ENCODE data around the gene ZYX.
A peak's percentile ranks its signal among the peaks of the same experiment; 100 is the strongest.

Gene ZYX

GRCh38 chr7:143381427-143382125 lies 431 bp downstream of the ZYX start:
- peaks cover 59% of the 10 kb centered on the region for H3K79me2 ChIP-seq (ENCODE audit: control insufficient read depth, insufficient read depth, low read length)
- H3K27me3 ChIP-seq (ENCODE audit: insufficient read depth, low read length, poor library complexity) = no peaks in the 10 kb centered on the region
- H3K18ac ChIP-seq (ENCODE audit: low read length) = peak overlapping the region; percentile 99
- no peak overlapping the region for H2BK120ac ChIP-seq (ENCODE audit: low read depth, low read length)
- peak overlapping the region; percentile 86 for H3K56ac ChIP-seq (ENCODE audit: low read length)
- H2BK5ac ChIP-seq (ENCODE audit: low read length) = peak overlapping the region; percentile 50
- peak overlapping the region; percentile 61 for H3K4ac ChIP-seq (ENCODE audit: low read depth, low read length)
- peaks cover 6% of the 10 kb centered on the region for H3K36me3 ChIP-seq (ENCODE audit: control insufficient read depth, insufficient read depth, low read length)
- H3K4me2 ChIP-seq (ENCODE audit: low read length) = peak overlapping the region; percentile 84
- H3K79me1 ChIP-seq (ENCODE audit: low read length) = peaks cover 33% of the 10 kb centered on the region
- H4K5ac ChIP-seq (ENCODE audit: low read length) = no peak overlapping the region
- peaks cover 22% of the 10 kb centered on the region for H3K4me1 ChIP-seq (ENCODE audit: control insufficient read depth, low read depth, low read length)
- no peak overlapping the region for H2AK5ac ChIP-seq (ENCODE audit: low read length)
- no CpG with 5 or more reads among the region's 64 CpGs for WGBS (ENCODE audit: extremely low coverage, insufficient coverage, low lambda C conversion rate)
- H2BK15ac ChIP-seq (replicated peaks; ENCODE audit: low read depth) = no peak overlapping the region
- H4K8ac ChIP-seq (ENCODE audit: low read depth, low read length) = peak overlapping the region; percentile 77
- no peak for DNase-seq
- H3K9ac ChIP-seq (ENCODE audit: low read length) = peak overlapping the region; percentile 94
- peak overlapping the region; percentile 1 for H3K23ac ChIP-seq (ENCODE audit: low read length)
- H3K4me3 ChIP-seq (ENCODE audit: low read length) = peak overlapping the region; percentile 81
- H3K27ac ChIP-seq (ENCODE audit: low read depth, low read length) = peak overlapping the region; percentile 71

DNA sequence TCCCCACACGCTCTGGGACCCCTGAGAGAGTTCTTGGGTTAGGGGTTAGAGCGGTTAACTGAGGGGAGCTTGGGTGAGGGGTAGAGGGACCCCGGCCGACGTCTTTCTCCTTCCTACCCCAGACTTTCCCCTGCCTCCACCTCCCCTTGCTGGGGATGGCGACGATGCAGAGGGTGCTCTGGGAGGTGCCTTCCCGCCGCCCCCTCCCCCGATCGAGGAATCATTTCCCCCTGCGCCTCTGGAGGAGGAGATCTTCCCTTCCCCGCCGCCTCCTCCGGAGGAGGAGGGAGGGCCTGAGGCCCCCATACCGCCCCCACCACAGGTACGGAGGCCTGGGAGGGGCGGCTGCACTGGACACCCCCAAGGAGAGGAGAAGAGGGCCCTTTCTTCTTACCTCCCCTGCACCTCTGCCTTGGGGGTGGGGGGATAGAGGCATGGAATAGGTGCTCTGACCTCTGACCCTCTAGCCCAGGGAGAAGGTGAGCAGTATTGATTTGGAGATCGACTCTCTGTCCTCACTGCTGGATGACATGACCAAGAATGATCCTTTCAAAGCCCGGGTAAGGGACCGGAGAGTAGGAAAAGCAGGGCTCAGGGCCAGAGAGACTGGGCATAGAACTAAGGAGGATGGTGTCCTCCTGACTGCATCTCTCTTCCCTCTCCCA lies 1.1 kb downstream of the ZYX start:
- peak overlapping the region; percentile 81 for H3K4me3 ChIP-seq (ENCODE audit: low read length)
- H4K8ac ChIP-seq (ENCODE audit: low read depth, low read length) = no peak overlapping the region
- H3K4me1 ChIP-seq (ENCODE audit: control insufficient read depth, low read depth, low read length) = peaks cover 22% of the 10 kb centered on the region
- peaks cover 33% of the 10 kb centered on the region for H3K79me1 ChIP-seq (ENCODE audit: low read length)
- peaks cover 6% of the 10 kb centered on the region for H3K36me3 ChIP-seq (ENCODE audit: control insufficient read depth, insufficient read depth, low read length)
- no peak overlapping the region for H2BK15ac ChIP-seq (replicated peaks; ENCODE audit: low read depth)
- DNase-seq = no peak
- H3K4ac ChIP-seq (ENCODE audit: low read depth, low read length) = peak overlapping the region; percentile 61
- peak overlapping the region; percentile 1 for H3K23ac ChIP-seq (ENCODE audit: low read length)
- WGBS (ENCODE audit: extremely low coverage, insufficient coverage, low lambda C conversion rate) = no CpG with 5 or more reads among the region's 21 CpGs
- H3K9ac ChIP-seq (ENCODE audit: low read length) = peak overlapping the region; percentile 94
- peak overlapping the region; percentile 86 for H3K56ac ChIP-seq (ENCODE audit: low read length)
- no peak overlapping the region for H2BK120ac ChIP-seq (ENCODE audit: low read depth, low read length)
- peaks cover 64% of the 10 kb centered on the region for H3K79me2 ChIP-seq (ENCODE audit: control insufficient read depth, insufficient read depth, low read length)
- peak overlapping the region; percentile 50 for H2BK5ac ChIP-seq (ENCODE audit: low read length)
- H3K27ac ChIP-seq (ENCODE audit: low read depth, low read length) = peak overlapping the region; percentile 71
- H4K5ac ChIP-seq (ENCODE audit: low read length) = no peak overlapping the region
- peak overlapping the region; percentile 99 for H3K18ac ChIP-seq (ENCODE audit: low read length)
- no peak overlapping the region for H2AK5ac ChIP-seq (ENCODE audit: low read length)
- peak overlapping the region; percentile 84 for H3K4me2 ChIP-seq (ENCODE audit: low read length)
- H3K27me3 ChIP-seq (ENCODE audit: insufficient read depth, low read length, poor library complexity) = no peaks in the 10 kb centered on the region

- no peak overlapping the region for H3K27ac ChIP-seq (ENCODE audit: low read depth, low read length)
- peaks cover 67% of the 10 kb centered on the region for H3K79me2 ChIP-seq (ENCODE audit: control insufficient read depth, insufficient read depth, low read length)
- H3K4ac ChIP-seq (ENCODE audit: low read depth, low read length) = no peak overlapping the region
- H2BK120ac ChIP-seq (ENCODE audit: low read depth, low read length) = no peak overlapping the region
- H2AK5ac ChIP-seq (ENCODE audit: low read length) = no peak overlapping the region
- H3K4me2 ChIP-seq (ENCODE audit: low read length) = peak overlapping the region; percentile 84
- H3K23ac ChIP-seq (ENCODE audit: low read length) = no peak overlapping the region
- no peak overlapping the region for H2BK5ac ChIP-seq (ENCODE audit: low read length)
- no peak overlapping the region for H2BK15ac ChIP-seq (replicated peaks; ENCODE audit: low read depth)
- no peak overlapping the region for H3K18ac ChIP-seq (ENCODE audit: low read length)
- H3K4me3 ChIP-seq (ENCODE audit: low read length) = no peak overlapping the region
- no peak overlapping the region for H4K8ac ChIP-seq (ENCODE audit: low read depth, low read length)
- DNase-seq = no peak
- peaks cover 37% of the 10 kb centered on the region for H3K79me1 ChIP-seq (ENCODE audit: low read length)
- peaks cover 22% of the 10 kb centered on the region for H3K4me1 ChIP-seq (ENCODE audit: control insufficient read depth, low read depth, low read length)
- peaks cover 10% of the 10 kb centered on the region for H3K36me3 ChIP-seq (ENCODE audit: control insufficient read depth, insufficient read depth, low read length)
- peak overlapping the region; percentile 86 for H3K56ac ChIP-seq (ENCODE audit: low read length)
- no peaks in the 10 kb centered on the region for H3K27me3 ChIP-seq (ENCODE audit: insufficient read depth, low read length, poor library complexity)
- H3K9ac ChIP-seq (ENCODE audit: low read length) = peak overlapping the region; percentile 94
- no peak overlapping the region for H4K5ac ChIP-seq (ENCODE audit: low read length)
- no CpG with 5 or more reads among the region's 15 CpGs for WGBS (ENCODE audit: extremely low coverage, insufficient coverage, low lambda C conversion rate)
Observed at GRCh38 chr7:143382791-143383641, 1.9 kb downstream of the ZYX start.

DNA sequence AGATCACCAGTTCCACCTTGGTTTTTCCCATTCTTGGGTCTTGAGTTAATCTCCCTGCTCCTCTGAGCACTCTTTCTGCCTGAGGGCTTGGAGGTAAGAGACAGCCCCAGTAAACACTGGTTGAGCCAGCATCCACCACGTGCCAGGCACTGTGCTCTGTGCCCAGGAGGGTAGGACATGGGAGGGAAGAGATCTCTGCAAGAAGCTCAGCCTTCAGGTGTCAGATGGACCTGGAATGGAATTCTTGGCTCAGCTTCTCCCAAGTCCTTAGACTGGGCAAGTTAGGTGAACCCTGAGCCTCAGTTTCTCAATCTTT lies 2.5 kb downstream of the ZYX start:
- no peak overlapping the region for H4K8ac ChIP-seq (ENCODE audit: low read depth, low read length)
- peak overlapping the region; percentile 14 for H3K4me2 ChIP-seq (ENCODE audit: low read length)
- H4K5ac ChIP-seq (ENCODE audit: low read length) = no peak overlapping the region
- H3K27me3 ChIP-seq (ENCODE audit: insufficient read depth, low read length, poor library complexity) = no peaks in the 10 kb centered on the region
- no peak for DNase-seq
- peaks cover 10% of the 10 kb centered on the region for H3K36me3 ChIP-seq (ENCODE audit: control insufficient read depth, insufficient read depth, low read length)
- peak overlapping the region; percentile 48 for H3K23ac ChIP-seq (ENCODE audit: low read length)
- H3K79me2 ChIP-seq (ENCODE audit: control insufficient read depth, insufficient read depth, low read length) = peaks cover 67% of the 10 kb centered on the region
- no peak overlapping the region for H2AK5ac ChIP-seq (ENCODE audit: low read length)
- no peak overlapping the region for H3K4me3 ChIP-seq (ENCODE audit: low read length)
- H2BK15ac ChIP-seq (replicated peaks; ENCODE audit: low read depth) = no peak overlapping the region
- no peak overlapping the region for H3K27ac ChIP-seq (ENCODE audit: low read depth, low read length)
- H3K79me1 ChIP-seq (ENCODE audit: low read length) = peaks cover 37% of the 10 kb centered on the region
- peak overlapping the region; percentile 69 for H3K56ac ChIP-seq (ENCODE audit: low read length)
- no peak overlapping the region for H2BK5ac ChIP-seq (ENCODE audit: low read length)
- H3K9ac ChIP-seq (ENCODE audit: low read length) = peak overlapping the region; percentile 54
- no CpG with 5 or more reads among the region's 1 CpG for WGBS (ENCODE audit: extremely low coverage, insufficient coverage, low lambda C conversion rate)
- no peak overlapping the region for H3K18ac ChIP-seq (ENCODE audit: low read length)
- H2BK120ac ChIP-seq (ENCODE audit: low read depth, low read length) = no peak overlapping the region
- no peak overlapping the region for H3K4ac ChIP-seq (ENCODE audit: low read depth, low read length)
- peaks cover 22% of the 10 kb centered on the region for H3K4me1 ChIP-seq (ENCODE audit: control insufficient read depth, low read depth, low read length)

- Histone ChIP-seq H2BK120ac (ENCODE audit: low read depth, low read length) (no peak overlapping the region), H2AK5ac (ENCODE audit: low read length) (no peak overlapping the region), H3K27ac (ENCODE audit: low read depth, low read length) (no peak overlapping the region), H3K4ac (ENCODE audit: low read depth, low read length) (no peak overlapping the region), H3K36me3 (ENCODE audit: control insufficient read depth, insufficient read depth, low read length) (peaks cover 15% of the 10 kb centered on the region), H3K18ac (ENCODE audit: low read length) (no peak overlapping the region), H4K5ac (ENCODE audit: low read length) (no peak overlapping the region), H3K4me2 (ENCODE audit: low read length) (peak overlapping the region; percentile 14), H3K4me3 (ENCODE audit: low read length) (no peak overlapping the region), H2BK5ac (ENCODE audit: low read length) (no peak overlapping the region), H3K9ac (ENCODE audit: low read length) (peak overlapping the region; percentile 34), H2BK15ac (replicated peaks; ENCODE audit: low read depth) (no peak overlapping the region), H3K4me1 (ENCODE audit: control insufficient read depth, low read depth, low read length) (peaks cover 22% of the 10 kb centered on the region), H4K8ac (ENCODE audit: low read depth, low read length) (no peak overlapping the region), H3K79me1 (ENCODE audit: low read length) (peaks cover 36% of the 10 kb centered on the region), H3K56ac (ENCODE audit: low read length) (peak overlapping the region; percentile 17), H3K27me3 (ENCODE audit: insufficient read depth, low read length, poor library complexity) (no peaks in the 10 kb centered on the region), H3K79me2 (ENCODE audit: control insufficient read depth, insufficient read depth, low read length) (peaks cover 66% of the 10 kb centered on the region), H3K23ac (ENCODE audit: low read length) (no peak overlapping the region)
- WGBS (ENCODE audit: extremely low coverage, insufficient coverage, low lambda C conversion rate) = no CpG with 5 or more reads among the region's 5 CpGs
- no peak for DNase-seq
Observed at GRCh38 chr7:143384148-143384547, 3.0 kb downstream of the ZYX start.
